GM21576 (cell line): Measurements from ENCODE around the gene TPP1.

Experiments used
- ATAC-seq: cut with Tn5 transposase; IDR thresholded peaks from one replicate; pipeline ENCODE4 v1.9.1; 2021; ENCODE audit warnings: mild to moderate bottlenecking, moderate library complexity; ENCODE audit not compliant: unreplicated experiment

The TPP1 gene

GRCh38 chr11:6629573-6629891 lies 10.3 kb upstream of the TPP1 start:
- no peak for ATAC-seq

GRCh38 chr11:6628526-6628925 lies 9.3 kb upstream of the TPP1 start:
- no peak for ATAC-seq

- ATAC-seq, result no peak
Observed at GRCh38 chr11:6627762-6628241, 8.6 kb upstream of the TPP1 start.

- no peak for ATAC-seq
Observed at GRCh38 chr11:6626971-6627761, 7.9 kb upstream of the TPP1 start.

GRCh38 chr11:6625832-6626420 lies 6.7 kb upstream of the TPP1 start:
- ATAC-seq, result no peak

- no peak for ATAC-seq
Observed at GRCh38 chr11:6625156-6625831, 6.1 kb upstream of the TPP1 start.

GRCh38 chr11:6623391-6624363 lies 4.5 kb upstream of the TPP1 start:
- no peak for ATAC-seq

- no peak for ATAC-seq
Observed at GRCh38 chr11:6622261-6623171, 3.3 kb upstream of the TPP1 start.

- ATAC-seq, result no peak
Observed at GRCh38 chr11:6621711-6622211, 2.5 kb upstream of the TPP1 start.

GRCh38 chr11:6620636-6621035 lies 1.4 kb upstream of the TPP1 start:
- ATAC-seq, result no peak

- ATAC-seq, result no peak
Observed at GRCh38 chr11:6618117-6619003, 862 bp downstream of the TPP1 start.

- ATAC-seq, result no peak
Observed at GRCh38 chr11:6617315-6617781, 1.9 kb downstream of the TPP1 start.

GRCh38 chr11:6616596-6617250 lies 2.5 kb downstream of the TPP1 start:
- no peak for ATAC-seq

- no peak for ATAC-seq
Observed at GRCh38 chr11:6615882-6616585, 3.2 kb downstream of the TPP1 start.

GRCh38 chr11:6615046-6615445 lies 4.2 kb downstream of the TPP1 start:
- ATAC-seq, result no peak

GRCh38 chr11:6614446-6614845 lies 4.8 kb downstream of the TPP1 start:
- no peak for ATAC-seq

GRCh38 chr11:6613496-6613895 lies 5.7 kb downstream of the TPP1 start:
- no peak for ATAC-seq
